ENCODE results near the gene CCDC43.
"Not testable (repeated sequence)": the region's sequence is repeated elsewhere in the genome, so short reads cannot be mapped to it uniquely, and the experiment has no call there.

Gene CCDC43

GRCh38 chr17:44689477-44690217 is at the start of gene CCDC43:
Gene CCDC43, minus strand, starts transcription at chr17:44689776. Its CDS starts 23 bp downstream, at chr17:44689753.
- peak; percentile 99 for DNase-seq

DNA sequence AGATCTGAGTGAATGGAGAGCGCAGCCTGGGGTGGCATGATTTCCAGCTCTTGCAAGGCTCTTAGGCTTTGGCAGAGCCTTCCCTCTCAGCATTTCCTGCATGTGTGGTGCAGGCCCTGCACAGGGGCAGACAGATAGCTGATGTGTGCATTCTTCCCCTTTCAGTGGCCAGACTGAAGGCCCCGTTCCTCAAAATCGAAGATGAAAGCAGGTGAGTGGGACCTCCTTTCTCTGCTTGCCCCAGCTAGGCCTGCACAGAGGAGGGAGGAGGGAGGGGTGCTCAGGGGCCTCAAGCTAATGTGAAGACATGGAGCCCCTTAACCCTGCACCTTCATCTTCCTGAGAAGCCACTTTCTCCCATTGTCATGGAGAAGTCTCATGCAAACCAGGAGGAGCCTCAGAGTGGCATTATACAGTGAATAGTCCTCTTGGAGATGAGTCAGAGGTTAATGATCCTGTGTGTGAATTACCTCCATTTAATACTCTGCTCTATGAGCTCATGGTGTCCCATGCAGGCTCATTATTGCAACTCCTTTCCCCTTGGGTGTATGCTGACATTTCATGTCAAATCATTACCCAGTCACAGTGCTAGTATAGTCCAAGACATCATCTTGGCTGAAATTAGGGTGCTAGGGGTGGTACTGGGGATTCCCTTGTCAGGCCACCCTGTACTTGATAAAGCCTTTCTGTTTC is 48.8 kb upstream of the CCDC43 start:
- DNase-seq: peak; percentile 22

GRCh38 chr17:44736551-44737240 is 47.1 kb upstream of the CCDC43 start:
- no peak for DNase-seq

DNA sequence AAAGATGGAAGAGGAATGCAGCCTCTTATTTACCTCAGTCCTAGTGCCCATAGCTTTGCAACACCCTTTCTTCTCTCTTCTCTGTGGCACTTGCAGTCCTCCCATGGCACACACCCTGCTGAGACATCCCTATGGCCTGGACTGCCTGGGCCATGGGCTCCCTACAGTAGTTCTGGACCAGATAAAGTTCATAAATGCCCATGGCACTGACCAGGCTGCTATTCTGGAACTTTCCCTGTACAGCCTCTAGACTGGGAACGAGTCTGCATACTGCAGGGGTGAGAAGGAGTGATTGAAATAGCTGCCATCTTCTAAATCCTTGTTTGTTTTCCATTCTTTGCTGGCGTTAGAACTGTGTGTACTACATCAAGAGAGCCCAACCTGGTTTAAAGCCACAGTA is 44.7 kb upstream of the CCDC43 start:
- DNase-seq: no peak

- peak; percentile 45 for DNase-seq
These were observed 44.2 kb upstream of the CCDC43 start for GRCh38 chr17:44733753-44734152.

DNA sequence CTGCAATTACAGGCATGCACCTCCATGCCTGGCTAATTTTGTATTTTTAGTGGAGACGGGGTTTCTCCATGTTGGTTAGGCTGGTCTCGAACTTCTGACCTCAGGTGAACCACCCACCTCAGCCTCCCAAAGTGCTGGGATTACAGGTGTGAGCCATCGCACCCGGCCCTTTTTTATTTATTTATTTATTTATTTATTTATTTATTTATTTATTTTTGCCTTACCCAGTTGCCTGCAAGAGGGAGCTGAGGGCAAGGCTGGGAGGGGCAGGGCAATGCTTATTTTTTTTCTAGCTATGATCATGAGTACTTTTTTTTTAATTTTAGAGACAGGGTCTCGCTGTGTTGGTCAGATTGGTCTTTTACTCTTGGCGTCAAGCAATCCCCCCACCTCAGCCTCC is 36.5 kb upstream of the CCDC43 start:
- DNase-seq: not testable (repeated sequence)

GRCh38 chr17:44722254-44722653 is 32.7 kb upstream of the CCDC43 start:
- DNase-seq: no peak

- no peak for DNase-seq
These were observed 29.9 kb upstream of the CCDC43 start for GRCh38 chr17:44719444-44719843.

GRCh38 chr17:44708401-44709263 is 19.1 kb upstream of the CCDC43 start, which contains the start of gene DBF4B:
Gene DBF4B, plus strand, starts transcription at chr17:44708665. Its CDS starts 156 bp downstream, at chr17:44708821.
- DNase-seq: peak; percentile 98

GRCh38 chr17:44707755-44708400 is 18.3 kb upstream of the CCDC43 start:
- DNase-seq: peak; percentile 41

DNA sequence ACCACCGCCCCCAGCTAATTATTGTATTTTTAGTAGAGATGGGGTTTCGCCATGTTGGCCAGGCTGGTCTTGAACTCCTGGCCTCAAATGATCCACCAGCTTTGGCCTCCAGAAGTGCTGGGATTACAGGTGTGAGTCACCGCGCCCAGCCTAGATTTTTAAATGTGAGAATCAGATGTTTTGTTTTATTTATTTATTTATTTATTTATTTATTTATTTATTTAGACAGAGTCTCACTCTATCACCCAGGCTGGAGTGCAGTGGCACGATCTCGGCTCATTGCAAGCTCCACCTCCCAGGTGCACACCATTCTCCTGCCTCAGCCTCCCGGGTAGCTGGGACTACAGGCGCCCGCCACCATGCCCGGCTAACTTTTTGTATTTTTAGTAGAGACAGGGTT is 10.7 kb upstream of the CCDC43 start:
- DNase-seq: not testable (repeated sequence)

DNA sequence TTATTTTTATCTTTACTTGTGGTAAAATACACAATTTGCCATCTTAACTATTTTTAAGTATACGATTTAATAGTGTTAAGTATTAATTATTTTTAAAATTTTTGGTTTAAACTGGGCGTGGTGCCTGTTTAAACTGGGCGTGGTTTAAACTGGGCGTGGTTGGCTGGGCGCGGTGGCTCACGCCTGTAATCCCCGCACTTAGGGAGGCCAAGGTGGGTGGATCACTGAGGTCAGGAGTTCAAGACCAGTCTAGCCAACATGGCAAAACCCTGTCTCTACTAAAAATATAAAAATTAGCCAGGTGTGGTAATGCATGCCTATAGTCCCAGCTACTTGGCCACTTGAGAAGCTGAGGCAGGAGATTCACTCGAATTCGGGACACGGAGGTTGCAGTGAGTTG is 4.0 kb upstream of the CCDC43 start:
- DNase-seq: no peak

DNA sequence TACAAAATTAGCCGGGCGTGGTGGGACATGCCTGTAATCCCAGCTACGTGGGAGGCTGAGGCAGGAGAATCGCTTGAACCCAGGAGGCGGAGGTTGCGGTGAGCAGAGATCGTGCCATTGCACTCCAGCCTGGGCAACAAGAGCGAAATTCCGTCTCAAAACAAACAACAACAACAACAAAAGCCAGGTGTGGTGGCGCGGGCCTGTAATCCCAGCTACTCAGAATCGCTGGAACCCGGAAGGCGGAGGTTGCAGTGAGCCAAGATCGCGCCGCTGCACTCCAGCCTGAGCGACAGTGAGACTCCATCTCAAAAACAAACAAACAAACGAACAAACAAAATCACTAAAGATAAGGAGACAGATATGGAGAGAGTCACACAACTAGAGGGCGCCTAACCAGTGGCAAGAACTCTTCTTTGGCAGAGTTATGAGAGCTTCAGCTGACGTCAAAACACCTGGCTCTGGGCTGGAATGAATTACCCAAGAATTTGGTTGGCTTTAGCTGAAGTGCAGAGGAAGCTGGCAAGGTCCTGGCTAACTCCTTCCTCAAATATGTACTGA is 1.2 kb upstream of the CCDC43 start:
- peak; percentile 77 for DNase-seq

GRCh38 chr17:44688675-44689476 is 700 bp downstream of the CCDC43 start:
- peak; percentile 65 for DNase-seq

DNA sequence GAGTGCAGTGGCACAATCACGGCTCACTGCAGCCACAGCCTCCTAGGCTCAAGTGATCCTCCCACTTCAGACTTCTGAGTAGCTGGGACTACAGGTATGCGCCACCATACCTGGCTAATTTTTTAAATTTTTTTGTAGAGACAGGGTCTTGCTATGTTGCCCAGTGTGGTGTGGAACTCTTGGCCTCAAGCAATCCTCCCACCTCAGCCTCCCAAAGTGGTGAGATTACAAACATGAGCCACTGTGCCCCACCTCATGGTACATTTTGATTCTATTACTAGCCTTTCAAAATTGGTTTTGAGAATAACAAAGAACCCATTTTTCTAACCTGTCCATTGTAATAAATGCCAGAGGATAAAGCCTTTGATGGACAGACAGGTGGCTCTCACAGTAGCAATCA is 1.4 kb downstream of the CCDC43 start:
- DNase-seq: no peak

GRCh38 chr17:44687756-44688155 is 1.8 kb downstream of the CCDC43 start:
- no peak for DNase-seq

GRCh38 chr17:44683303-44683702 is 6.3 kb downstream of the CCDC43 start:
- DNase-seq: not testable (repeated sequence)

GRCh38 chr17:44677136-44677535 is 12.4 kb downstream of the CCDC43 start:
- DNase-seq: no peak

- no peak for DNase-seq
These were observed 15.7 kb downstream of the CCDC43 start for GRCh38 chr17:44673893-44674292.

GRCh38 chr17:44672479-44673093 is 17.0 kb downstream of the CCDC43 start:
- peak; percentile 52 for DNase-seq
